HG03520 (cell line): ENCODE data around the gene HBQ1.
"Not testable (repeated sequence)": the region's sequence is repeated elsewhere in the genome, so short reads cannot be mapped to it uniquely, and the experiment has no call there.

ENCODE experiments used
- ATAC-seq: cut with Tn5 transposase; IDR thresholded peaks from one replicate; pipeline ENCODE4 v1.9.1; 2021; ENCODE audit warnings: mild to moderate bottlenecking, moderate library complexity; ENCODE audit not compliant: unreplicated experiment

Gene HBQ1

DNA sequence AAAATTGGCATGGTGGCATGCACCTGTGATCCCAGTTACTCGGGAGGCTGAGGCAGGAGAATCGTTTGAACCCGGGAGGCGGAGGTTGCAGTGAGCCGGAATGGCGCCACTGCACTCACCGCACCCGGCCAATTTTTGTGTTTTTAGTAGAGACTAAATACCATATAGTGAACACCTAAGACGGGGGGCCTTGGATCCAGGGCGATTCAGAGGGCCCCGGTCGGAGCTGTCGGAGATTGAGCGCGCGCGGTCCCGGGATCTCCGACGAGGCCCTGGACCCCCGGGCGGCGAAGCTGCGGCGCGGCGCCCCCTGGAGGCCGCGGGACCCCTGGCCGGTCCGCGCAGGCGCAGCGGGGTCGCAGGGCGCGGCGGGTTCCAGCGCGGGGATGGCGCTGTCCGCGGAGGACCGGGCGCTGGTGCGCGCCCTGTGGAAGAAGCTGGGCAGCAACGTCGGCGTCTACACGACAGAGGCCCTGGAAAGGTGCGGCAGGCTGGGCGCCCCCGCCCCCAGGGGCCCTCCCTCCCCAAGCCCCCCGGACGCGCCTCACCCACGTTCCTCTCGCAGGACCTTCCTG is at the start of gene HBQ1:
Gene HBQ1 (plus strand): TSS at position 359 of the 575 bp plus-strand sequence. CDS start 28 bp downstream, at position 387.
- ATAC-seq = no peak

GRCh38 chr16:130533-131173 is 49.6 kb upstream of the HBQ1 start:
- ATAC-seq = no peak

- ATAC-seq = no peak
Measured at GRCh38 chr16:132120-132519, 48.1 kb upstream of the HBQ1 start.

- no peak for ATAC-seq
Measured at GRCh38 chr16:133716-134115, 46.5 kb upstream of the HBQ1 start.

DNA sequence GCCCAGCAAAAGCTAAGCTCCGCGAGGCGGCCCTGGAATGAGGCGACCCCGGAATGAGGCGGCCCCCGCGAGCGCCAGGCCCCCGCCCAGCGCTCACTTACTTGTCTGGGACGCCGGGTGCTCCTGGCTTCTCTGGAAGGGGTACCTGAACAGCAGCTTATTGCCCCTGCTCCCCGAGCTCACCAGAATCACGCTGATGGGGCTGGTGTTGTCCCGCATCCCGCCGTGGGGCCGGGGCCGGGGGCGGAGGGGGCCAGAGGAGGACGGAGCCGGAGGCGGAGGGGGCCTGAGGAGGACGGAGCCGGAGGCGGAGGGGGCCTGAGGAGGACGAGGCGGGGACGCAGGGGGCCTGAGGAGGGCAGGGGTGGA is 42.2 kb upstream of the HBQ1 start:
- ATAC-seq = no peak

DNA sequence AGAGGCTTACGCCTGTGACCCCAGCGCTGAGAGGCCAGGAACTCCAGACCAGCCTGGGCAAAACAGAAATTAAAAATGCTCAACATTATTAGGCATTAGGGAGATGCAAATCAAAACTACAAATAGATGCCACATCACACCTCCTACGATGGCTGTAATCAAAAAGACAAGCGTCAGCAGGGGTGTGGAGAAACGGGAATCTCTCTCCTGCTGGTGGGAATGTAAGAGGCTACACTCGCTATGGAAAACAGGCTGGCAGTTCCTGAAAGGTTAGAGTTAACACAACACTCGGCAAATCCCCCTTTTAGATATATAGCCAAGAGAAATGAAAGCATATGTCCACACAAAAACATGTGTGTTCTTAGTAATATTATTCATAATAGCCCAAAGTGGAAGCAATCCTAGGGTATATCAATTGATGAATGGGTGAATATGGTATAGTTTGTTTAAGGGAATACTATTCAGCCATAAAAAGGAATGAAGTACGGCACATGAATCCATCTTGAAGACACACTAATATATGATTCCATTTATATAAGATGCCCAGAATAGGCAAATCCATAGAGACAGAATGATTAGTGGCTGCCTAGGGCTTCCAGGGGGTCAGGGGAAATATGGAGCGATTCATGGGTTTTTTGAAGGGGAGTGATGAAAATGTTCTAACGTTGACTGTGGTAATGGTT is 39.9 kb upstream of the HBQ1 start:
- no peak for ATAC-seq

GRCh38 chr16:142405-142967 is 37.8 kb upstream of the HBQ1 start:
- no peak for ATAC-seq

- ATAC-seq = no peak
Measured at GRCh38 chr16:143047-143446, 37.2 kb upstream of the HBQ1 start.

DNA sequence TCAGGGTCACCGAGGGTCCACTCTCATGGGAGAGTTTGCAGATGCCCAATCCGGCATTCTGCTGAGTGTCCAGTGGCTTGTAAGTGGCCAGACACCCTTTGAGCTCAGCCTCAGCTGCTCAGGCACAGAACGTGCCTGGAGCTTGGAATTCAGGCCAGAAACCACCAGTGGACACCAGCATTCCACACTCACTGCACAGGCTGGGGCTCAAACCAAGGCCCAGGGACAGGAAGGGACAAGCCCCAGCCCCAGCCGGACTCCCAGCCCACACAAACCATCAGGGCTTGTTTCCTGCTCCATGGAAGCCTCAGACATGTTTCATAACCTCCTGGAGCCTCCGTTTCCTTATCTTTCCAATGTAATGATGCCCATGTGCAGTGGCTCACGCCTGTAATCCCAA is 36.8 kb upstream of the HBQ1 start:
- ATAC-seq = no peak

- no peak for ATAC-seq
Measured at GRCh38 chr16:144797-145252, 35.4 kb upstream of the HBQ1 start.

- no peak for ATAC-seq
Measured at GRCh38 chr16:146646-147045, 33.6 kb upstream of the HBQ1 start.

- no peak for ATAC-seq
Measured at GRCh38 chr16:149024-149660, 31.1 kb upstream of the HBQ1 start.

DNA sequence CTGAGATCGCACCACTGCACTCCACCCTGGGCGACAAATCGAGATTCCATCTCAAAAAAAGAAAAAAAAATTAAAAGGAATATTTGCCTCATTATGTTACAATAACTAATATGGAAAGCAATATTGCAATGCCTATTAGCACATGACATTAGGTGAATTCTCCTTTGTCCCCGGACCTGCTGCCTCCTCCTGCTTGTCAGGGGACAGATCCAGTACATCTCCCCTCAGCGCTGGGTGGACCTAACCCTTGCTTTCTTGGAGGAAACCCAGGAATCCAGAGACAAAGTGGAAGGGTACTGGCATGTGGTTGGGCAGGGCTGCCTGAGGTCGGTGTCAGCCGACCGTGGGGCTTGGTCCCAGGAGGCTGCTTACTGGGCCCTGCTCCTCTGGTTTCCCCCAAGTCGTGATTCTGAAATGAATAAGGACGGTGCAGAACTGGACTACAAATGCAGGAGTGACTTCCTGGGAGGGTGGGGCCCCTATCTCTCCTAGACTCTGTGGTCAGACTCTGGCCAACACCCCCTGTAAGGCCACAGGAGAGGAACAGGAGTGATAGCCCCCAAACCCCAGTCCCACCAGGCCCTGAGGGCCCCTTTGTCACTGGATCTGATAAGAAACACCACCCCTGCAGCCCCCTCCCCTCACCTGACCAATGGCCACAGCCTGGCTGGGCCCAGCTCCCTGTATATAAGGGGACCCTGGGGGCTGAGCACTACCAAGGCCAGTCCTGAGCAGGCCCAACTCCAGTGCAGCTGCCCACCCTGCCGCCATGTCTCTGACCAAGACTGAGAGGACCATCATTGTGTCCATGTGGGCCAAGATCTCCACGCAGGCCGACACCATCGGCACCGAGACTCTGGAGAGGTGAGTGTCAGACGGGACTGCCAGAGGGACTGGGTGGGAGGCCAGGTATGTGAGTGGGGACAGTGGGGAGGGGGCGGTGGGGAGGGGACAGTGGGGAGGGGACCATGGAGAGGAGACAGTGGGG is 27.8 kb upstream of the HBQ1 start, which contains the start of gene HBZ:
Gene HBZ (plus strand): TSS at position 504 of the 988 bp plus-strand sequence. CDS start 266 bp downstream, at position 770.
- ATAC-seq = no peak

DNA sequence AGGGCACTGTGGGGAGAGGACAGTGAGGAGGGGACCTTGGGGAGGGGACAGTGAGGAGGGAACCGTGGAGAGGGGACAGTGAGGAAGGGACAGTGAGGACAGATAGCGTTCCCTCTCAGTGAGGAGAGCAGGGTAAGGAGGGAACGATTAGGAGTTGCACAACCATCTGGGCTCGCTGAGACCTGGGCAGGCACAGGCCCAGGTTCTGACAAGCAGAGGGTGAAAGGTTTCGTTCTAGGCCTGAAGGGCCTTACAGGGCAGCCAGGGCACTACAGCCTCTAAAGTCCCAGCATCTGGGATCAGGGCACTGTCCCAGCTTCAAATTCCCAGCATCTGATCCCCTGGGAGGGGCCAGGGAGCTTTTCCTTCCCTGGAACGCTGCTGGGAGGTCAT is 27.1 kb upstream of the HBQ1 start:
- not testable (repeated sequence) for ATAC-seq

GRCh38 chr16:153550-154216 is 26.6 kb upstream of the HBQ1 start:
- not testable (repeated sequence) for ATAC-seq

GRCh38 chr16:154217-155030 is 25.8 kb upstream of the HBQ1 start:
- ATAC-seq = no peak

DNA sequence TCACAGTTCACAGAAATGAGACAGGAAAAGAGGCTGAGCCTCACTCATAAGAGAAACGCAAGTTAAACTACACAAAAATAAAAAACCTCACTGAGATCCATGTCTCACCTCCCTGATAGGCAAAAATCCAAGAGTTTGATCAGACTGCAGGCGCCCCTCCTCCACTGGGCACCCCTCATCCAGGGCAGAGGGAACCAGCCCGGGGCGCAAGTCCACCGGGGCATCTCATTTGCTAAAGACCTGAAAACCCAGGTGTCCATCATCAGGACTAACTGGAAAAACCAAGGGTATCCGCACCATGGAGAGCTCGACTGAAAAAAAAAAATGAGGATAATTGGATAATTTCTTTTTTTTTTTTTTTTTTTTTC is 25.2 kb upstream of the HBQ1 start:
- no peak for ATAC-seq

DNA sequence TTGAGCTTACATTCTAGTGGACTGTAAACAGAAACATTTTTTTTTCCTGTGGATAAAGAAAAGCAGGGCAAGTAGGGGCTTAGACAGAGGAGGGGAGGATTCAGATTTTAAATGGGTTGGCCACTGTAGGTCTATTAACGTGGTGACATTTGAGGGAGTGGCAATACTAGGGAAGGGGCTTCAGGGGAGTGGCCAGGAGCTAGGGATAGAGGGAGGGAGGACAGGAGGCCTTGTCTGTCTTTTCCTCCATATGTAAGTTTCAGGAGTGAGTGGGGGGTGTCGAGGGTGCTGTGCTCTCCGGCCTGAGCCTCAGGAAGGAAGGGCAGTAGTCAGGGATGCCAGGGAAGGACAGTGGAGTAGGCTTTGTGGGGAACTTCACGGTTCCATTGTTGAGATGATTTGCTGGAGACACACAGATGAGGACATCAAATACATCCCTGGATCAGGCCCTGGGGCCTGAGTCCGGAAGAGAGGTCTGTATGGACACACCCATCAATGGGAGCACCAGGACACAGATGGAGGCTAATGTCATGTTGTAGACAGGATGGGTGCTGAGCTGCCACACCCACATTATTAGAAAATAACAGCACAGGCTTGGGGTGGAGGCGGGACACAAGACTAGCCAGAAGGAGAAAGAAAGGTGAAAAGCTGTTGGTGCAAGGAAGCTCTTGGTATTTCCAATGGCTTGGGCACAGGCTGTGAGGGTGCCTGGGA is 21.0 kb upstream of the HBQ1 start:
- no peak for ATAC-seq
